ENCODE measurements around the gene EN1.

The EN1 gene

DNA sequence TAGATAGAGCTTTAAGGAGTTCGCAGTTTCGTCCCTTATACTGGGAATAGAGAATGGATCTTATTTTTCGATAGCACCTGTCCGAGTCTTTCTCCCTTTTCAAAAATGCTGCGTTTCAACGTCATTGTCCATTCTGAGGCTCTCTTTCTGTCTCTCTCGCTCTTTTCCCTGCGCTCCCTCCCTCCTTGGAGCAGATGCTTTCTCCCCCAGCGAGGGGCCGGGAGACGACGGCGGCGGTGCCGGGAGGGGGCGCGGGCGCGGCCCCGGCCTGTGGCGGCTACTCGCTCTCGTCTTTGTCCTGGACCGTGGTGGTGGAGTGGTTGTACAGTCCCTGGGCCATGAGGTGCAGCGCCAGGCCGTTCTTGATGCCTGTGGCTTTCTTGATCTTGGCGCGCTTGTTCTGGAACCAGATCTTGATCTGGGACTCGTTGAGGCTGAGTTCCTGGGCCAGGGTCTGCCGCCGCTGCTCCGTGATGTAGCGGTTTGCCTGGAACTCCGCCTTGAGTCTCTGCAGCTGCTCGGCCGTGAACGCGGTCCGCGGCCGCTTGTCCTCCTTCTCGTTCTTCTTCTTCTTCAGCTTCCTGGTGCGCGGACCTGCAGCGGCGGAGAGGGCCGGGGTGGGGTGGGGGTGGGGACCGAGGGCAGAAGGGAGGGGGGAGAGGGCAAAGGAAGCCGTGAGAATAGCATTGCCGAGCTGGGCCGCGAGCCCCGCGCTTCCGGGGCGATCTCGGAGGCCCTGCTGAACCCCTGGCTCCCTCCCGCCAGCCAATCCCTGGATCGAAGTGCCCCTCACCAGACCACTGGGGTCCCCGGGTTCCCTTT is 4.6 kb downstream of the EN1 start:
- DNase-seq = no peak

- no peak for DNase-seq
Observed at GRCh38 chr2:118841828-118842461, 5.5 kb downstream of the EN1 start.

DNA sequence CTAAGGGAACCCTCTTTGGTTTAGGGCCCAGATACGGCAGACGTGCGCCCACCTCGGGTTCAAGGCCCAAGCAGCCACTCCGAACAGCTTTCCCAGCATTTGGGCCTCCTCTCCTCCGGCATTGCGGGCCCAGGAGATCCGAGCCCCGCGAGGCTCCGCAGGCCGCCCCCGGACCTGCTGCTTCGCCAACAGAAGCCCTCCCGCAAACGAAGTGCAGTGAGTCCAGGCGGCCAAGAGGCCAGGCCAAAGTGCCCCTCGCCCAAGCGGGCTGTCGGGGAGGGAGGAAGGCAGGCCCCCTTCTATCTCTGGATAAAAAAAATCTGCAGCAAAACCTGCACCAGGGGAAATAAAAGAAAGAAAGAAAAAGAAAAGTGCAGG is 6.0 kb downstream of the EN1 start:
- DNase-seq = no peak

- no peak for DNase-seq
Observed at GRCh38 chr2:118838741-118839455, 8.6 kb downstream of the EN1 start.

DNA sequence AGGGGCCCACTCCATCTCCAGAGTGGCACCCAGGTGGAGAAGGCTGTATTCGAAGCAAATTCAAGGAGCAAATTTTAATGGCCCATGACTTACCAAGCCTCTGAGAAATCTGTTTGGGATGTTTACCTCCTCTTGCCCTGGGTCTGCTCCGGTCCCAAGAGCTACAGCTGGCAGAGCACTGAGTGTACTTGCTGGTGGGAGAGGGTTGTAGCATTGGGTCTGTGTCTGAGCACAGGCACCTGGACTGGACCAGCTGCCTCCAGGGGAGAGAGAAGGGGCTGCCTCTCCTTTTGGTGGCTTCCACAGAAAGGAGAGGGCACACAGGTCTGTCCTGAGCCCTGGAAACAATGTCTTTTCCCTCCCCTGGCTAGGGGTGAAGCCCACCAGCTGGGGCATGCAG is 9.8 kb downstream of the EN1 start:
- no peak for DNase-seq

- no peak for DNase-seq
Observed at GRCh38 chr2:118837067-118837466, 10.4 kb downstream of the EN1 start.

DNA sequence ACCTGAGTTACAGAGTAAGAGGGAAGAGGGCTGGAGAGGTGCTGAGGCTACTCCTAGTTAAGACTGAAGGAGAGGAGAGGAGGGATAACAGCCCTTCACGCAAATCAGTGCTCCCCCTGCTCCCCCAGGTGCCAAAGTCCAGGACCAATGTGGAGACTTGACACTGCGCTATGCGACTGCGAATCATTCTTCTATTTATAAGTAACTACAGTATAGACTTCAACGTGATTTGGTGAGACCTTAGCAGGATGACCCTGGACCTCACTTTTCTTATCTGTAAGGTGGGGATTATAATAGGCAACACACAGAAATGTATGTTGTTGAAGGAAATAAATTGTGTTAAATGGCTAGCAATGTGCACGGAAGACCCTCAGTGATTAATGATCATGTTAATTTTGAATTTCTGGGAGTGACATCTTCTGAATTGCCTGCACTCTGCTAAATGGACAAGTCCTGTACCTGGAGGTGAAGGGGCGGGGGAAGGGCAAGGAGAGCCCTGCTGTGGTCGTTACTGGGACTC is 11.0 kb downstream of the EN1 start:
- DNase-seq = no peak

GRCh38 chr2:118835746-118836410 is 11.6 kb downstream of the EN1 start:
- no peak for DNase-seq

- no peak for DNase-seq
Observed at GRCh38 chr2:118834901-118835745, 12.3 kb downstream of the EN1 start.

DNA sequence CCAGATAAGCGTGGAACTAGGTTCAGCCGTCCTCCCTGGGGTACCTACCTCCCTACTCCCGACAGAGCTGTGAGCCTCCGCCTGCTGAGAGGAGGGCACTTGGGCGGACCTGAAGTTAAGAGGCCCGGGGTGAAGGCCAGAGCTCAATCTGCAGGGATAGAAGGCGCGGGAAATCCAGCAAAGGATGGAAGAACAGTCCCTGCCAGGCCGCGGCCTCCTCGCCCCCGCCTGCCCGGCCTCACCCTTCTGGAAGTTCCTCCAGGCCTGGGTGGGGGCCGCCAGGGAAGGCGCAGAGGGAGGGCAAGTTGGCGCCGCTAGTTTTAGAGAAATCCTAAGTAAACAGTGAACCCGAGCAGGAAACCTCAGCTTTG is 13.0 kb downstream of the EN1 start:
- DNase-seq = no peak

DNA sequence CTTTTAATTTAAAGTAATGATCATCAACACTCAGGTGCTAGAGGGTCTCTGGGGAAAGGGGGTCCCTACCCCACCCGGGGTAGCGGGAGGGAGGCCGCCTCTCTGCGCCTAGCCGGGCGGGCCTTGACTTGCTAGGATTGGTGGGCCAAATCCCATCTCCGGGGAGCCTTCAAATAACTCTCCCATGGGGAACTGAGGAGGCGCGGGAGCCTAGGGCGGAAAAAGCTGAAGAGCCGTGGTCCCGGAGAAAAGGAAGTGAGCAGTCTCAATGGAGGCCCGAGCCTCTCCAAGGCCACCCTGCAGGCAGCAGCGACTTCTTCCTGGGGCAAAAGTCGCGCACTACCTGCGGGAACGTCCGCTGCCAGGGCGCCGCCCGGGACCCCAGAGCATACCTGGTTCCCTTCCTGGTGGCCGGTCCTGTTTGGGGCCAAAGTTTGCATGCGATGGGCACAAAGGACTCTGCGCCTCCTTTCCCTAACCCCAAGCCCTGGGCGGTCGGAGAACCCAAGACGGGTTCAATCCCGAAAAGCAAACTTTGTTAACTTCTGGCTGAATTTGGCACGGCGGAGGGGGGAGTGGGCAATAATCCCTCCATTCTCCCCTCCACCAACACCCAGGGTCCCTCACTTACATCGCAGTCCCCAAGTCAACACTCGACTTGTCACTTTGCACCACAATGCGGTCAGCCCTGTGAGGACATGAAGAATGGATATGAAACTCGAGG is 13.6 kb downstream of the EN1 start:
- DNase-seq = no peak

DNA sequence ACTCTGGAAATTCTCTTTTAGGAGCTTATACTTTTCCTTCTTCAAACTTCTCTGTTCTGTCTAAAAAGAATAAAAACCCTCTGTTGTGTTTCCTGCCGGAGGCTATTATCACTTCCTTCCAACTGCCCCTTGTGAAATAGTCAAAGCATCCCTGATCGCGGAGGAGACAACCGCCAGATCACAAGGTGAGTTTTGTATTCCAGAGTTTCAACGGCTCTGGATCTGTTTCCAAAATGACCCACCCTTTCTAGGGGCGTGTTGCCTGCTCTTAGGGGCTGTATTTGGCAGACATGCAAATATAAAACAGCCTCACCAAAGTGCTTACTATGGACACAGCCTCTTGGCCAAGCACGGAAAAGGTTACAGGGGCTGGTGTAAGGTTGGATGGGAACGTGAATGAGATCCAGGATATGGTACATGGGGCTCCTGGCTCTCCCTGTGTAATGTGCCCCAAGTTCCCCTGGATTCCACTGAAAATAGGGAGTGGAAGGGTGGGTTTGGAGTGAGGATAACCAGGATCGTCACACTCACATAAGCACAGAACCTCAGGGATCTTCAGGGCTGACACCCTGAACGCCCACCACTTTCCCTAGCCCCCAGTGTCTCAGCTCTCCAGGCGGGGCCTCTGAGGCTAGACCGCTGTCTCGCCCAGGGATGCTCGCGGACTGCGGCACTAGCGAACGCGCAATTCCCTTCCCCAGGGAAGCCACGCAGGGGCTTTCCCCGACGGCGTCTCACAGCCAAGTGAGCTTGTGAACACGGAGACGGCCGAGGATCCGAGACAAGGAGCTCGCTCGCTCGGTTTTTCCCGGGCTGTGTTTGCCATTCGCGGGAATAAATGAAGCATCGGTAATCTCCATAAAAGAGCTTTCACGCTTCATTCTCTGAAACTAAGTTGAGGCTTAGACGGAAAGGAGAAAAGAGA is 14.4 kb downstream of the EN1 start:
- DNase-seq = no peak

GRCh38 chr2:118832071-118832790 is 15.2 kb downstream of the EN1 start:
- DNase-seq = no peak

- DNase-seq = no peak
Observed at GRCh38 chr2:118830881-118831280, 16.6 kb downstream of the EN1 start.

GRCh38 chr2:118830118-118830517 is 17.3 kb downstream of the EN1 start:
- DNase-seq = no peak

- no peak for DNase-seq
Observed at GRCh38 chr2:118826093-118826492, 21.4 kb downstream of the EN1 start.

- no peak for DNase-seq
Observed at GRCh38 chr2:118823633-118824032, 23.8 kb downstream of the EN1 start.

DNA sequence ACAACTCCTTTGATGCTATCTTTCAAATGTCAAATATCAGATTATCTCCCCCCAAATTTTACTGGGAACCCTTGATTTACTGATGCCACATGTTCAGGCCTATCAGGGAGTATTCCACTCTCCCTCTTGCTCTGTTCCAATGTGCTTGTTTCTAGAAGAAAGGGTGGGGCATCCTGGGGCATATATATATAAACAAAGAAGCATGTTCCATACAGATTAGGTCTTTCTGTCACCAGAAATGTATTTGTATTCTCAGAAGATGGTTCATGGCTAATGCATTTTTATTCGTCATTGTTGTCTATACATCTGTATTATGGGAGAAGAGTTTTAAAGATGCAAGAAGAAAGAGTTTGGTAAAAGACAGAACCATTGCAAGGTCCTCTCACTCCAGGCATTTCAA is 24.9 kb downstream of the EN1 start:
- no peak for DNase-seq

DNA sequence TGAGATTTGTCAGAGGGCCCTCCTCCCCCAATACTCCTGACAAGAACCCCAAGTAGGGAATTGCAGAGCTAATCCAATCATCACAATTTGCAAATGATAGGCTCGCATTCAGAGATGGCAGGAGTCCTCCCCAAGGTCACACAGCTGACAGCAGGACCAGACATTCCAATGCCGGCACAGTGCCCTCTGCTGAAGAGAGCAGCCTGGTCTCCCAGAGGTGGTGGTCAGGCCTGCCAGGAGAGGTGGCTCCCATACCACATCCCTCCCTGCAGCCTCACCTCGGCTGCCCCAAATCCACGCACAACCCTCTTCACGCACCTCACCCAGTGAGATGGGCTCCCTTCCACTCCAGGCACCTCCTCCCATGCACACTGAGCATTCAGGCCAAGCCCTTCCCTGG is 25.4 kb downstream of the EN1 start:
- no peak for DNase-seq

DNA sequence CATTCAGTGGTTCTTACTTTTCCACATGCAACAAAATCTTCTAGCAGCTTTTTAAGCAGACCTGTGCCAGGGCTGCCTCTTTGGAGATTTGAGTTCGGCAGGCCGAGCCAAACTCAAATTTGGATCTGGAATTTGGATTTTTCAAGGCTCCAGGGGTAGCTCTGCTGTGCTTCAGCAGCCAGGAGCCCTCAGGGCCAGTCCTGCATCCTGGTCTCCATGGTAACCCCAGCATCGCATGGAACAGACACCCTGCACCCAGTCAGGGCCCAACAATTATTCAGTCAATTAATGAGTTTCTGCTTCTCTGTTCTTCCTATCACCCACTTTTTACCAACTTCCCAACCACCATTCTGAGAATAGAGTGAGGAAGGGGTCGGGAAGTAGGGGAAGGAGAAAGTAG is 30.0 kb downstream of the EN1 start:
- no peak for DNase-seq

Measured in cerebellar nuclear complex (tissue), 1 donor.